DMS153 (cell line): Measurements from ENCODE around the gene ANKAR.

Experiments
- DNase-seq: peaks from one replicate; lab custom pipeline; 2025; lab: John Stamatoyannopoulos, UW

Gene ANKAR

DNA sequence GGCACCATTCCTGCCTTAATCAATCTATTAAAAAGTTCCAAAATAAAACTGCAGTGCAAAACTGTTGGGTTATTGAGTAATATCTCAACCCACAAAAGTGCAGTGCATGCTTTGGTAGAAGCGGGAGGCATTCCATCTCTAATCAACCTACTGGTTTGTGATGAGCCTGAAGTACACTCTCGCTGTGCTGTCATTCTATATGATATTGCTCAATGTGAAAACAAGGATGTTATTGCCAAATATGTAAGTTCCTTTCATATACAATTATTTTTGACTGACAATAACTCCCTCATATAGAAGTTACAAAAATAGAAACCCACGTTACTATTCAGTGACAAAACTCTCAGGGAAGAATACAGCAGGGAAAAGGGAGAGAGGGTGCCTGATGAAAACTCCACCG is 45.1 kb downstream of the ANKAR start:
- DNase-seq = no peak

GRCh38 chr2:189723192-189723591 is 48.7 kb downstream of the ANKAR start:
- no peak for DNase-seq
